B cell (primary cell): ENCODE measurements around the gene ENG. TPM values are rescaled to one million over a fixed set of nuclear protein-coding genes. Genes with fewer than 3 reads are reported as not detected.

ENCODE experiments used
- ATAC-seq: fragments of 200-7000 bp; cut with Tn5 transposase; one replicate; pipeline ENCODE4 v1.10.0; 2021; ENCODE audit warnings: low read depth, mild to moderate bottlenecking, moderate number of reproducible peaks, moderate library complexity
- CTCF ChIA-PET: fragments of 350-600 bp; sonication (Branson Sonifier 250); formaldehyde crosslinking; loops from one replicate; lab custom pipeline; 2021; ENCODE audit warnings: antibody characterized with exemption, inconsistent platforms; lab: Charles Lee
- POLR2A ChIA-PET: fragments of 350-600 bp; sonication (Branson Sonifier 250); formaldehyde crosslinking; loops from one replicate; lab custom pipeline; 2021; ENCODE audit warnings: antibody characterized with exemption; lab: Charles Lee
- DNase-seq: peaks from one replicate; pipeline ENCODE4 v3.0.0; 2013
- H2AFZ ChIP-seq: 2 replicates; pipeline ENCODE4 v1.6.1; 2012; ENCODE audit warnings: mild to moderate bottlenecking, low read depth, low read length; ENCODE audit not compliant: insufficient read depth, poor library complexity, severe bottlenecking
- H3K27ac ChIP-seq, 2 donors: 1 replicate in 1 of 2; 2 replicates in 1 of 2; pipeline ENCODE4 v1.5.1; 2012 to 2013; ENCODE audit warnings: low read length in 2 of 2, mild to moderate bottlenecking in 2 of 2, moderate library complexity in 1 of 2
- H3K27me3 ChIP-seq, 4 experiments: fragments of 200-600 bp in 1 of 4; sonication (generic) in 1 of 4; replicated peaks in 1 of 4; 1 replicate in 2 of 4; 2 replicates in 2 of 4; pipeline versions ENCODE4 v1.6.1 to v1.7.0; 2013 to 2016; ENCODE audit warnings: low read length in 3 of 4, mild to moderate bottlenecking in 2 of 4, mixed read lengths in 1 of 4, moderate library complexity in 1 of 4; ENCODE audit not compliant: insufficient read depth in 4 of 4, control insufficient read depth in 3 of 4; ENCODE audit errors: control extremely low read depth in 1 of 4
- H3K36me3 ChIP-seq, 2 experiments: replicated peaks in 1 of 2; 1 replicate in 1 of 2; 2 replicates in 1 of 2; pipeline versions ENCODE4 v1.6.1 to v1.7.1; 2013; ENCODE audit warnings: low read length in 1 of 2; ENCODE audit not compliant: insufficient read depth in 2 of 2, control insufficient read depth in 1 of 2; ENCODE audit errors: control extremely low read depth in 1 of 2, extremely low read depth in 1 of 2
- H3K4me1 ChIP-seq, 2 donors: fragments of 200-600 bp in 1 of 2; sonication (generic) in 1 of 2; 1 replicate in 1 of 2; 2 replicates in 1 of 2; pipeline versions ENCODE4 v1.5.1 to v1.6.1; 2013 to 2017; ENCODE audit warnings: low read length in 2 of 2; ENCODE audit not compliant: control insufficient read depth in 2 of 2, insufficient read depth in 2 of 2
- H3K4me2 ChIP-seq: replicated peaks from 2 replicates; pipeline ENCODE3; 2012; ENCODE audit warnings: mild to moderate bottlenecking, low read depth, low read length; ENCODE audit not compliant: poor library complexity, severe bottlenecking
- H3K4me3 ChIP-seq, 5 experiments: fragments of 200-600 bp in 1 of 5; sonication (generic) in 1 of 5; 1 replicate in 3 of 5; 2 replicates in 2 of 5; pipeline versions ENCODE4 v1.5.1 to v1.7.0; 2011 to 2016; ENCODE audit warnings: low read length in 4 of 5, mild to moderate bottlenecking in 4 of 5, low read depth in 2 of 5, control low read depth in 1 of 5, moderate library complexity in 1 of 5; ENCODE audit not compliant: insufficient read depth in 1 of 5; ENCODE audit errors: control extremely low read depth in 1 of 5, extremely low read depth in 1 of 5
- H3K79me2 ChIP-seq: fragments of 200-600 bp; sonication (generic); one replicate; pipeline ENCODE4 v1.6.0; 2016; ENCODE audit warnings: low read length; ENCODE audit not compliant: control insufficient read depth, insufficient read depth
- H3K9ac ChIP-seq: fragments of 200-600 bp; sonication (generic); 2 replicates; pipeline ENCODE4 v1.6.1; 2017; ENCODE audit warnings: mild to moderate bottlenecking, low read length, moderate library complexity
- H3K9me3 ChIP-seq, 3 donors: one replicate each; pipeline versions ENCODE4 v1.6.1 to v1.7.1; 2013; ENCODE audit warnings: low read length in 2 of 3; ENCODE audit not compliant: control insufficient read depth in 2 of 3, insufficient read depth in 1 of 3; ENCODE audit errors: control extremely low read depth in 1 of 3
- H4K20me1 ChIP-seq: 2 replicates; pipeline ENCODE4 v1.6.0; 2012; ENCODE audit warnings: mild to moderate bottlenecking, low read length; ENCODE audit not compliant: insufficient read depth, control insufficient read depth, poor library complexity, severe bottlenecking
- H3K27ac Mint-ChIP-seq: one replicate; pipeline ENCODE4 v1.8.0; 2021; ENCODE audit warnings: mixed read lengths
- H3K27me3 Mint-ChIP-seq: one replicate; pipeline ENCODE4 v1.8.0; 2021; ENCODE audit warnings: mixed read lengths
- H3K4me1 Mint-ChIP-seq: one replicate; pipeline ENCODE4 v1.8.0; 2021; ENCODE audit warnings: mixed read lengths
- H3K4me3 Mint-ChIP-seq: one replicate; pipeline ENCODE4 v1.8.0; 2021; ENCODE audit warnings: mixed read lengths
- H3K9me3 Mint-ChIP-seq: one replicate; pipeline ENCODE4 v1.8.0; 2022; ENCODE audit warnings: mixed read lengths; ENCODE audit not compliant: insufficient read depth
- CTCF ChIP-seq: fragments of 200-600 bp; IDR thresholded peaks from one replicate; pipeline ENCODE4 v1.8.0; 2022; ENCODE audit warnings: antibody characterized with exemption, mild to moderate bottlenecking
- EZH2 ChIP-seq: IDR thresholded peaks from 2 replicates; pipeline ENCODE4 v1.6.1; 2012; ENCODE audit warnings: borderline replicate concordance, low read depth, mild to moderate bottlenecking, moderate library complexity, low read length; ENCODE audit not compliant: insufficient read depth, poor library complexity, severe bottlenecking
- WGBS: methylation state at CpG from one replicate; pipeline ENCODE4 v1.1.5; 2013; ENCODE audit warnings: missing lambda C conversion rate; ENCODE audit not compliant: insufficient coverage; 5-methylcytosine and 5-hydroxymethylcytosine counted together
- intact Hi-C: fragments of 100-400 bp; cut with micrococcal nuclease; formaldehyde crosslinking; loops from one replicate; pipeline ENCODE4 v1.10.0; 2022
- polyA plus RNA-seq: library from polyadenylated mRNA; depleted of rRNA; stranded (reverse); fragments of >200 nt; gene quantifications from 2 replicates; pipeline ENCODE4 v1.2.3, GENCODE V29; 2012
- total RNA-seq, 2 donors: library from RNA; stranded (reverse); fragments of 120-200 nt in 1 of 2; gene quantifications; 1 replicate in 1 of 2; 2 replicates in 1 of 2; pipeline versions ENCODE4 v1.2.3 to v1.2.4, GENCODE V29; 2013 to 2022

The ENG gene
- total and polyA plus RNA-seq, 2 donors (not counting 1 experiment from before 2014, with no cell fraction given), result 5.4 to 12.6 TPM

DNA sequence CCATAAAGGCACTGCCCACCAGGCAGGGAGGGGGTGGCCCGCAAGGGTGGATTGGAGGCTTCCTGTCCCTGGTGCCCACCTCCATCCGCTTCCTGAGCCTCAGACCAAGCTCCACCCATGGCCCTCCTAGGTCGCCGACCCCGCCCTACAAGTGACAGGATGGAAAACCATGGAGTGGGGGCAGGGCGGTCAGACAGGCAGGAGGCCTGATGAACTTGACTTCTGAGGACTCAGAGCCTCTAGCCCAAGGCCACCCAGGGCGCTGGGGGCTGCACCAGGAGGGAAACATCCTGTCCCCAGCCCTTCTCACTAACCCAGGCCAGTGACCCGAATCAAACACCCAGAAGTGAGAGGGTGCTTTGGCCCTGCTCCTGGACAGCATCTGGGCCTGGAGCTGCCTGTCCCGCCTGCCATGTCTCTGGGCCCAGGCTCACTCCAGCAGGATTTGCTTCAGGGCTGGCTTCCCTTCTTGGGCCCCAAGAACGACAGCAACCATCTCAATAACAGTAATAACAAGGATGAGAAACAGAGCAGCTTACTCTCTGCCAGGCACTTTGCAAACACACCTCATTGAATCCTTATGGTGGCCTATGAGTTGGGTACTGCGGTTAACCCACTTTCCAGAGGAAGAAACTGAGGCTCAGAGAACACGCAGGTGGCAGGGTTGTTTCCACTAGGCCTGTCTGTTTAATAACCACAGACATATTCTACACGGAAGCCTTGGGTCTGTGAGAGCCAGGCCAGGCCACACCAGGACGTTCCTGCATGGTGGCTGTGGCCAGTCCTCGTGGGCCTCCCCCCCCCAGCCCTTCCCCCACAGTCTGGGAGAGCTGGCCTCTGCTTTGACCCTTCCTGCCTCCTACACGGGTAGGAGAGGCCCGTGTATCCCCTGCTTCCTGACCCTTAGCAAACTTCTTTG is 49.4 kb upstream of the ENG start:
- Mint-ChIP-seq H3K4me3 (peak overlapping the region; percentile 92), H3K9me3 (no peaks in the 10 kb centered on the region), H3K27me3 (no peaks in the 10 kb centered on the region), H3K4me1 (peaks cover 61% of the 10 kb centered on the region), H3K27ac (peak overlapping the region; percentile 100)
- WGBS, result 18% methylated on average over 15 of the region's 17 CpGs
- peak; percentile 6 for ATAC-seq
- Histone ChIP-seq H3K79me2 (peaks cover 20% of the 10 kb centered on the region), H3K9ac (peak overlapping the region; percentile 70), H3K4me2 (peak overlapping the region; percentile 92), H3K36me3 (peaks cover 0 to 14% of the 10 kb centered on the region in 2 experiments), H3K4me3 (peak overlapping the region in 4 of 5 experiments; percentile 27 to 63 (median 33)), H3K9me3 (no peaks in the 10 kb centered on the region), H2AFZ (peak overlapping the region; percentile 29), H3K27ac (peak overlapping the region; percentile 96 to 100), H3K4me1 (peaks cover 58 to 87% of the 10 kb centered on the region in 2 donors), H4K20me1 (no peaks in the 10 kb centered on the region), H3K27me3 (no peaks in the 10 kb centered on the region)
- ChIA-PET POLR2A (interaction anchor here (0.5 to 12.6 kb wide), 9 partner anchors 12 to 353 kb away, joined by 3 to 228 read pairs (median 3); partner anchors contain the start of gene ST6GALNAC4), CTCF (interaction anchor here (0.8 to 5.8 kb wide), 5 partner anchors 11 to 131 kb away, joined by 3 to 81 read pairs (median 4); partner anchors contain the start of genes CDK9 and ST6GALNAC4)
- peak; percentile 57 for DNase-seq
- intact Hi-C loops, result loop anchor here (2.0 kb wide), 1 partner anchor 41 kb away; no protein-coding TSS in a partner anchor
- no peak for TF ChIP-seq EZH2
- TF ChIP-seq CTCF, result no peak
